Stomach (tissue), 4 donors: ENCODE data around the gene SLC22A4.

Experiments
- CTCF ChIP-seq, 7 experiments: fragments of 450-650 bp in 4 of 7; fragments of 200-600 bp in 3 of 7; sonication (generic) in 3 of 7; IDR thresholded peaks; one replicate each; pipeline ENCODE4 v1.5.1; 2016 to 2019; ENCODE audit warnings: antibody characterized with exemption in 7 of 7, control low read depth in 2 of 7, mild to moderate bottlenecking in 1 of 7
- EP300 ChIP-seq: sonication (generic); formaldehyde crosslinking; IDR thresholded peaks from one replicate; pipeline ENCODE4 v1.6.1; 2017; ENCODE audit warnings: antibody characterized with exemption
- POLR2A ChIP-seq, 4 donors: fragments of 450-650 bp; IDR thresholded peaks; one replicate each; pipeline ENCODE4 v1.6.1; 2016; ENCODE audit warnings: antibody characterized with exemption in 4 of 4, control low read depth in 2 of 4, mild to moderate bottlenecking in 1 of 4, moderate library complexity in 1 of 4
- POLR2AphosphoS5 ChIP-seq, 3 donors: sonication (generic); formaldehyde crosslinking; IDR thresholded peaks; one replicate each; pipeline ENCODE4 v1.6.1; 2016; ENCODE audit warnings: antibody characterized with exemption in 3 of 3

- TF ChIP-seq POLR2AphosphoS5 (IDR thresholded peaks at IDR 0.05) (no peak), CTCF (IDR thresholded peaks at IDR 0.05) (no peak), POLR2A (IDR thresholded peaks at IDR 0.05) (no peak), EP300 (no peak)
Observed at GRCh38 chr5:132262882-132263547, 31.2 kb upstream of the SLC22A4 start.
